Peyer's patch (tissue), 4 donors: ENCODE measurements around the gene GAS6.

ENCODE experiments used
- CTCF ChIP-seq, 6 experiments: fragments of 450-650 bp in 4 of 6; fragments of 200-600 bp in 2 of 6; sonication (generic) in 1 of 6; IDR thresholded peaks; one replicate each; pipeline ENCODE4 v1.5.1; 2017 to 2019; ENCODE audit warnings: antibody characterized with exemption in 6 of 6, mild to moderate bottlenecking in 3 of 6, moderate library complexity in 1 of 6
- POLR2A ChIP-seq, 2 donors: fragments of 450-650 bp; IDR thresholded peaks; one replicate each; pipeline ENCODE4 v1.5.1; 2017; ENCODE audit warnings: antibody characterized with exemption in 2 of 2, mild to moderate bottlenecking in 2 of 2, moderate library complexity in 2 of 2

DNA sequence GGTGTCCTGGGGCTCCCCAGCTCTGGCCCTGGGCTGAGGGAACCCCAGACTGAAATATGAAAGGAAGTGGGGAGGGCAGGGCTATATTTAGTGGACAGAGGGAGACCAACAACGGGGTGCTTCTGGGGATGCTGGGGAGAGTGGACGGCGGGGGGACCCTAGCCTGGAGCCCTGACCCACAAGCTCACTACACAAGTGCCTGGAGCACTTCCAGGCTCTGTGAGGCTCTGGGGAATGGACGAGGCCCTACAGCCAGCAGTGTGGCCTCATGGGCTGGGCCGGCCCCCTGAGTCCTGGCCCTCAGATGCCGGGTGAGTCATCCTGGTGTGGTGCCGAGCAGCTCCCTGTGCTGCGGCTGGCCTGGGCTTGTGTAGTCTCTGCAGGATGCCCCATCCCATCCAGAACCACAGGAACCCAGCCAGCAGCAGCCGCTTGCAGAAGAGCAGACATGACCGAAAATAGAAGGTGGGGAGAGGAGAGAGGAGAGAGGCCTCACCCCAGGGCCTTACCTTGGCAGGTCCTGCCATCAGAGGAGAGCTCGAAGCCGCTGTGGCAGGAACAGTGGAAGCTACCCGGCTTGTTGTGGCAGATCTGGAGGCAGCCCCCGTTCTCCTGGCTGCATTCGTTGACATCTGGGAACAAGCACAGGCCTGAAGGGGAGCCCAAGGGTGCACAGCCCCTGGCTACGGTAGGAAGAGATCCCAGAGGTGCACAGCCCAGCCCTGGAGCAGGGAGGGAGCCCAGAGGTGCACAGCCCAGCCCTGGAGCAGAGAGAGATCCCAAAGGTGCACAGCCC, 26.1 kb downstream of the GAS6 start:
- TF ChIP-seq CTCF (IDR thresholded peaks at IDR 0.05) = no peak
- no peak for TF ChIP-seq POLR2A (IDR thresholded peaks at IDR 0.05)
